GM04503 (cell line): ENCODE data around the gene HABP2.

Source experiments
- DNase-seq: peaks from one replicate; pipeline ENCODE4 v3.0.0-alpha.2; 2012; ENCODE audit warnings: low read depth

The HABP2 gene

GRCh38 chr10:113557903-113558321 is 5.1 kb downstream of the HABP2 start:
- no peak for DNase-seq

- no peak for DNase-seq
These were observed 7.2 kb downstream of the HABP2 start for GRCh38 chr10:113560071-113560470.

- DNase-seq: no peak
These were observed 8.4 kb downstream of the HABP2 start for GRCh38 chr10:113561214-113561613.

- no peak for DNase-seq
These were observed 9.2 kb downstream of the HABP2 start for GRCh38 chr10:113562069-113562468.

- DNase-seq: no peak
These were observed 9.9 kb downstream of the HABP2 start for GRCh38 chr10:113562704-113563103.

GRCh38 chr10:113563306-113564088 is 10.6 kb downstream of the HABP2 start:
- no peak for DNase-seq

- no peak for DNase-seq
These were observed 12.5 kb downstream of the HABP2 start for GRCh38 chr10:113565364-113565763.

- no peak for DNase-seq
These were observed 14.0 kb downstream of the HABP2 start for GRCh38 chr10:113566888-113567287.

- DNase-seq: no peak
These were observed 16.7 kb downstream of the HABP2 start for GRCh38 chr10:113569576-113569975.

GRCh38 chr10:113572520-113573290 is 19.9 kb downstream of the HABP2 start:
- DNase-seq: no peak

- DNase-seq: no peak
These were observed 20.5 kb downstream of the HABP2 start for GRCh38 chr10:113573368-113573767.

GRCh38 chr10:113576852-113577251 is 24.0 kb downstream of the HABP2 start:
- DNase-seq: no peak

GRCh38 chr10:113578773-113579172 is 25.9 kb downstream of the HABP2 start:
- DNase-seq: no peak

GRCh38 chr10:113581092-113581491 is 28.2 kb downstream of the HABP2 start:
- no peak for DNase-seq

GRCh38 chr10:113583571-113583970 is 30.7 kb downstream of the HABP2 start:
- DNase-seq: no peak

- no peak for DNase-seq
These were observed 33.1 kb downstream of the HABP2 start for GRCh38 chr10:113585949-113586348.

GRCh38 chr10:113589201-113589770 is 36.4 kb downstream of the HABP2 start:
- no peak for DNase-seq

- DNase-seq: no peak
These were observed 37.7 kb downstream of the HABP2 start for GRCh38 chr10:113590581-113590980.

GRCh38 chr10:113592380-113592779 is 39.5 kb downstream of the HABP2 start:
- DNase-seq: no peak

GRCh38 chr10:113594652-113595051 is 41.8 kb downstream of the HABP2 start:
- DNase-seq: no peak

GRCh38 chr10:113600569-113600968 is 47.7 kb downstream of the HABP2 start:
- no peak for DNase-seq

GRCh38 chr10:113603057-113603777 is 50.4 kb downstream of the HABP2 start:
- no peak for DNase-seq
